Measurements from ENCODE around the gene MAN1B1. TPM values are rescaled to one million over a fixed set of nuclear protein-coding genes. Genes with fewer than 3 reads are reported as not detected.

MAN1B1 gene
- total and polyA plus RNA-seq, 8 donors, result 22.0 to 86.0 (median 28.4) TPM

GRCh38 chr9:137089232-137089947, 2.6 kb downstream of the MAN1B1 start:
- H3K27ac ChIP-seq, result no peak overlapping the region
- intact Hi-C loops (cut with DNase I), result no loop called here
- no peaks in the 10 kb centered on the region for H3K27me3 ChIP-seq
- DNase-seq (peak in 1 of 6 donors; percentile 43), ATAC-seq (no peak), FAIRE-seq (no peak)
- peaks cover 0 to 3% (median 0%) of the 10 kb centered on the region in 3 donors for H3K36me3 ChIP-seq
- peaks cover 0 to 5% (median 5%) of the 10 kb centered on the region in 3 donors for H3K4me1 ChIP-seq
- no peak overlapping the region for H3K4me3 ChIP-seq
- no peak for TF ChIP-seq CTCF (IDR thresholded peaks at IDR 0.05)
- H3K9me3 ChIP-seq, result no peaks in the 10 kb centered on the region
- 46 to 49% methylated on average over 11 of the region's 11 CpGs for WGBS, 2 donors

- H3K4me3 ChIP-seq, result no peak overlapping the region
- peaks cover 3 to 11% (median 3%) of the 10 kb centered on the region in 3 donors for H3K36me3 ChIP-seq
- TF ChIP-seq CTCF (IDR thresholded peaks at IDR 0.05), result no peak
- peak in 3 of 4 donors; percentile 29 to 55 (median 50) for ATAC-seq
- peak in 1 of 6 donors; percentile 16 for DNase-seq
- no peak overlapping the region for H3K27ac ChIP-seq
- H3K9me3 ChIP-seq, result no peaks in the 10 kb centered on the region
- 74 to 75% methylated on average over 30 of the region's 30 CpGs for WGBS, 2 donors
- intact Hi-C loops (cut with DNase I), result no loop called here
- H3K4me1 ChIP-seq, result no peaks in the 10 kb centered on the region
- no peak for FAIRE-seq
- no peaks in the 10 kb centered on the region for H3K27me3 ChIP-seq
These were observed 9.1 kb downstream of the MAN1B1 start for GRCh38 chr9:137095664-137096517.

GRCh38 chr9:137096785-137097546, 10.2 kb downstream of the MAN1B1 start:
- ATAC-seq (no peak), DNase-seq (peak in 1 of 6 donors; percentile 14), FAIRE-seq (no peak)
- Histone ChIP-seq H3K9me3 (no peaks in the 10 kb centered on the region), H3K27me3 (no peaks in the 10 kb centered on the region), H3K36me3 (peaks cover 3 to 20% (median 3%) of the 10 kb centered on the region in 3 donors), H3K4me3 (no peak overlapping the region), H3K4me1 (no peaks in the 10 kb centered on the region), H3K27ac (no peak overlapping the region)
- no peak for TF ChIP-seq CTCF (IDR thresholded peaks at IDR 0.05)
- intact Hi-C loops (cut with DNase I), result no loop called here
- 93 to 94% methylated on average over 31 of the region's 31 CpGs for WGBS, 2 donors

- FAIRE-seq (no peak), DNase-seq (peak in 1 of 6 donors; percentile 26), ATAC-seq (no peak)
- H3K27ac ChIP-seq, result no peak overlapping the region
- intact Hi-C loops (cut with DNase I), result no loop called here
- no peaks in the 10 kb centered on the region for H3K9me3 ChIP-seq
- no peaks in the 10 kb centered on the region for H3K4me1 ChIP-seq
- H3K4me3 ChIP-seq, result no peak overlapping the region
- H3K36me3 ChIP-seq, result peaks cover 3 to 20% (median 3%) of the 10 kb centered on the region in 3 donors
- WGBS, 2 donors, result 90 to 94% methylated on average over 18 to 20 of the region's 20 CpGs
- TF ChIP-seq CTCF (IDR thresholded peaks at IDR 0.05), result no peak
- H3K27me3 ChIP-seq, result no peaks in the 10 kb centered on the region
These were observed 11.1 kb downstream of the MAN1B1 start for GRCh38 chr9:137097761-137098462.

Measured in pancreas (tissue), 10 donors.